GM12865 (cell line): ENCODE results near the gene MAP1LC3C.

Experiments
- DNase-seq: peaks from one replicate; pipeline ENCODE4 v3.0.0; 2010; ENCODE audit warnings: low read depth
- H3K4me3 ChIP-seq: 2 replicates; pipeline ENCODE4 v1.5.1; 2011; ENCODE audit warnings: mild to moderate bottlenecking, low read depth, low read length, control low read depth
- TF ChIP-seq, protein P1 (sequence below): IDR thresholded peaks from 2 replicates; pipeline ENCODE4 v1.5.1; 2011; ENCODE audit warnings: low read length, control low read depth, low read depth, inconsistent platforms; ENCODE audit not compliant: insufficient read depth; ENCODE audit errors: missing control alignments

Gene MAP1LC3C

DNA sequence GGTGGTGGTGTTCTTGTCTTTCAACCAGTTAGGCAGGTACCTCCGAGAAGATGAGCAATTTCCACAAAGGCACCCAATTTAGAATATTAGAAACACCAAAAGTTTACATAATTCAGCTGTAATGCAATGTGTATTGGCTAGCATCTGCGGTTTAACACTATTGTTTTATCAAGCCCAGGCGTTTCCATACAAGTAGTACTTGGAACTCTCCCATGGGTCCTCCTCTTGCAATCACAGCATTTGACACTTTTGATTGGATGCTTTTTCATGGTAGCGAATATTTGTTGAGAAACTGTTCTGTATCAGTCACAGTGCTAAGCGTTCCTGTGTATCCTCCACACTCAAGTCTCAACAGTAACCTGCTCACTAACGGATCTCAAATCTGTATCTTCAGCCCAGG lies 20.1 kb upstream of the MAP1LC3C start:
- no peak overlapping the region for H3K4me3 ChIP-seq
- no peak for DNase-seq
- TF ChIP-seq, protein P1, sequence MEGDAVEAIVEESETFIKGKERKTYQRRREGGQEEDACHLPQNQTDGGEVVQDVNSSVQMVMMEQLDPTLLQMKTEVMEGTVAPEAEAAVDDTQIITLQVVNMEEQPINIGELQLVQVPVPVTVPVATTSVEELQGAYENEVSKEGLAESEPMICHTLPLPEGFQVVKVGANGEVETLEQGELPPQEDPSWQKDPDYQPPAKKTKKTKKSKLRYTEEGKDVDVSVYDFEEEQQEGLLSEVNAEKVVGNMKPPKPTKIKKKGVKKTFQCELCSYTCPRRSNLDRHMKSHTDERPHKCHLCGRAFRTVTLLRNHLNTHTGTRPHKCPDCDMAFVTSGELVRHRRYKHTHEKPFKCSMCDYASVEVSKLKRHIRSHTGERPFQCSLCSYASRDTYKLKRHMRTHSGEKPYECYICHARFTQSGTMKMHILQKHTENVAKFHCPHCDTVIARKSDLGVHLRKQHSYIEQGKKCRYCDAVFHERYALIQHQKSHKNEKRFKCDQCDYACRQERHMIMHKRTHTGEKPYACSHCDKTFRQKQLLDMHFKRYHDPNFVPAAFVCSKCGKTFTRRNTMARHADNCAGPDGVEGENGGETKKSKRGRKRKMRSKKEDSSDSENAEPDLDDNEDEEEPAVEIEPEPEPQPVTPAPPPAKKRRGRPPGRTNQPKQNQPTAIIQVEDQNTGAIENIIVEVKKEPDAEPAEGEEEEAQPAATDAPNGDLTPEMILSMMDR = no peak

DNA sequence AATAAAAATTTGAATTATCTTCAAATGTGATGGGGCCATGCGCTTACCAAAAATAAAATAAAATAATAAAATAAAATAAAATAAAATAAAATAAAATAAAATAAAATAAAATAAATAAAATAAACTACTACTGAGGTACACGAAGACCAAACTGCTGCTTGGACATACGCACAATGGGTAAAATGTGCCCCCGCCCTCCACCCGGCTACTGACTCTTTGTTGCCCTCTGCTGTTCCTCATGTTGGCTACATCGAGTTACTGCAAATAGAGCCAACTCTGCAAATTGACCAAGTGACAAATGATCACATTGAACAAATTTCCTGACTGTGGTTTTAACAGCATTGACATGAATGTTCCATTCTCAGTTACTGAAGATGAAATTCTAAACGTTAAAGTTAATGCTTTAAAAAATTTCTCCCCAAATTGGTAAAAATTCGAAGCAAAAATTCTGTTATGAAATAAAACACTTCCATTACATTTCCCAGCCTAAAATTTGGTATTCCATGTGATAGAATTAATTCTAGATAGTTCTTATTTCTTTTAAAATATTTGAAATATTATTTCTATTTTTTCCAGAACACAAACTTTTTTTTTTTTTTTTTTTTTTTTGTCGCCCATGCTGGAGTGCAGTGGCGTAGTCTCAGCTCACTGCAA lies 18.8 kb upstream of the MAP1LC3C start:
- H3K4me3 ChIP-seq = no peak overlapping the region
- TF ChIP-seq, protein P1 = peak; percentile 59
- peak; percentile 63 for DNase-seq

DNA sequence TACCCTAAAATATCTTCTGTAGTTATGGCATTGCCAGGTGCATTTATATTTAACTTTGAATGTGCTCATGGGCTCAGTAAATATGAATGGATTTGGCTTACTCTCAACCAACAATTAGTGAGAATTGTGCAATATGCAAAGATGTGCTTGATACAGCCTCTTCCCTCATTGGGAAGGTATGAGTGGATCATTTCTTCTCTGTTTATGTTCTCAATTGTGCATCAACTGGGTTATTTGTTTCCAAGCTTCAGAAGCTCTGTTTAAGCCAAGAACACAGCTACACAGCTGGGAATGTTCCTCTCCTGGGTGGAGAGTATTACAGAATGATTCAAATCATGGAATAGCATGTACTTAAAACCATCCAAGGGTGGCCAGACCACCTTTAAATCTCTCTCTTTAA lies 17.6 kb upstream of the MAP1LC3C start:
- DNase-seq = no peak
- TF ChIP-seq, protein P1 = no peak
- H3K4me3 ChIP-seq = no peak overlapping the region

DNA sequence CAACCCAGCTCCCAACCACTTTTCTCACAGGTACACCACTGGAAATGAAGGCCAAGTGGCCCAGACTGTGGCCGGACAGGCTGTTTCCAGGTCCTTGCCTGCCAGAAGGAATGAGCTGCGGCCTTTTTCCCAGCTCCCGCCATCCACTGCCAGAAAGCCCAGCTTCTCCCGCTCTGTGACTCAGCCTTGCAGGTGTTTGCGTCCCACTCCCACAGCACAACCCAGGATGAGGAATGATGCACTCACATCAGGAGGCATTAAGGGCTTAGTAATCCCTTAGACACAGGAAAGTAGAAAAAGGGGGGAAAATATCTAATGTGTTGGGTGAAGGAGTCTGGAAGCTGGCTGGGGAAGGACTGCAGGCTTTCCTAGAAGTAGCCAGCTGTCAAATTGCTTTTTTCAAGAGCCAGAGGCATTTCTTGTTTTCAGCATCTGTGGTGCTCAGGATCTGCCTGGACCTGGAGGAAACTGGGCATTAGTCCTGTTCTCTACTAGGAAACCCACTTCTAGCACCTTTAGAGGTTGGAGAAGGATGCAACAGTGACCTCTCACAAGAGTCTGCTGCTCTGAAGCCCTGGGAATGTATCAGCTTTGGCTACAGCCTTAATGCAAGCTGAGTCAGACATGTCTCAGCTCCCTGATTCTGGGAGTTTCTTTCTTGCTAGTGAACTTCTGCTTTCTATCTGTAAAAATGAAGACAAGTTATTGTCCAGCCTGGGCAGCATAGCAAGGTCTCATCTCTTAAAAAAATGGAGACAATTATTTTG lies 13.2 kb upstream of the MAP1LC3C start:
- DNase-seq = no peak
- H3K4me3 ChIP-seq = no peak overlapping the region
- TF ChIP-seq, protein P1 = no peak

DNA sequence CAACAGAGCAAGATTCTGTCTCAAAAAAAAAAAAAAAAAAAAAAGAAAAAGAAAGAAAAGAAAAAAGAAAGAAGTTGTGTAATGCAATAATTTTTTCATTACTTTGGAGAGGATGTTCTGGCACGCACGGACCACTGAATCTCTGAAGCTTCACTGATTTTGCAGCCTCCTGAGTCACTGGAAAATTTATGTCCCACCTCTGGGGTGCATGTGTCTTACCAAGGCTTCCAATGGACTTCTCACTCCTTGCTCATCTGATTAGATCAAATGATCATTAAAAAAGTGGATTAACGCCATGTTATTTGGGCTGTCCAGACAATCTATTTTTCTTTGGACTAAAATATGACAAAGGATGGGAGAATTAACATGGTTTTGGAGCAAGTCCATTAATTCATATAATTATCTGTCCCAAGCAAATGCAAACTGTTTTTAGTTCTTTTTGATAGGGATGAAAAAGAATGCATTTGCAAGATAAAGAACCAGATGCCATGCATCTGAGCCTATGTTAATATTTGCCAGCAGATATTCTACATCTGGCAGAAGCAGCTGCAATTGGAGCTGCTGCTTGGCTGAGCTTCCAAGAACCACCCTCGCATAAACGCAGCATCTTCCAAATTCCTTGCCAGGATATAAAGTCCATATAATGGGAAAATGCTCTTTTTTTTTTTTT lies 10.1 kb upstream of the MAP1LC3C start:
- TF ChIP-seq, protein P1 = no peak
- DNase-seq = no peak
- no peak overlapping the region for H3K4me3 ChIP-seq

DNA sequence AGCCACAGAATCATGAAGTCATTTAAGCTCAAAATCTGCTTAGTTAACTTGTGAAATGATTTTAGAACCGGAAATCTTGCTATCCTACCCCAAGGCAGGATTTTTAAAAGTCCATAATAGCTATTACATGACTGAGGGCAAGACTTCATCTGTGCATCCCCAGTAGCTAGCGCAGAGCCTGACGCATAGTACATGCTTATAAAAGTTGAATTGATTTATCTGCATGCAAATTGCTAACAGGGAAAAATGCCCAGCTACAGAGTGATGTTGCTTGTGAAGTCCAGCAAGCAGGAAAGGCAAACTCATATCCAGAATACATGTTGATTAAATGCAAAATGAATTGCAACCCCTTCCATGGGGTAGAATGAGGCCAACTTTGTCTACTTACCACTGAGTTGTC lies 8.1 kb upstream of the MAP1LC3C start:
- TF ChIP-seq, protein P1 = no peak
- no peak overlapping the region for H3K4me3 ChIP-seq
- DNase-seq = no peak
